GM18867 (cell line): ENCODE data around the gene RALA.
A peak's percentile ranks its signal among the peaks of the same experiment; 100 is the strongest.
"Not testable (repeated sequence)": the region's sequence is repeated elsewhere in the genome, so short reads cannot be mapped to it uniquely, and the experiment has no call there.

Experiments used
- ATAC-seq: cut with Tn5 transposase; IDR thresholded peaks from one replicate; pipeline ENCODE4 v1.9.1; 2021; ENCODE audit warnings: mild to moderate bottlenecking, moderate library complexity; ENCODE audit not compliant: unreplicated experiment

Gene RALA

DNA sequence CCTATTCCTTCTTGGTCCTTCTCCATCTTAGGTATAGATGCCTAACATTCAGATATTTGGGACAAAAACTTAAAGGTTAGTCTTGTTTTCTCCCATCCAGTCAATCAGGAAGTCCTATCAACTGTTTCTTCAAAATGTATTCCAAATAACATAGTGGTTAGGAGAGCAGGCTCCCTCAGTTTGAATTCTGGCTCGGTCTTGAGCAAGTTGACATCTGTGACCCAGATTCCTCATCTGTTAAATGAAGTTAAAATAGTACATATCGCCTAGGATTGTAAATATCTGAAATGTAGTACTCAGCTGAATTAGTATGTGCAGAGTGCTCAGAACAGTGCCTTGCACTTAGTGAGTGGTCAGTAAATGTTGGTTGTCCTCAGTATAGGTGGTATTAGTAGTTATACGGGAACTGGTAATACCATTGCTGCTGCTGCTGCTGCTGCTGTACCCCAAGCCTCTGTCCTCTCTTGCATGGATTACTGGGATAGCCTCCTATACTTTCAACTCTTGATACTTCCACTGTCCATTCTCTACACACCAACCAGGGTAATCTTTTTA, 58.6 kb downstream of the RALA start:
- ATAC-seq = no peak

DNA sequence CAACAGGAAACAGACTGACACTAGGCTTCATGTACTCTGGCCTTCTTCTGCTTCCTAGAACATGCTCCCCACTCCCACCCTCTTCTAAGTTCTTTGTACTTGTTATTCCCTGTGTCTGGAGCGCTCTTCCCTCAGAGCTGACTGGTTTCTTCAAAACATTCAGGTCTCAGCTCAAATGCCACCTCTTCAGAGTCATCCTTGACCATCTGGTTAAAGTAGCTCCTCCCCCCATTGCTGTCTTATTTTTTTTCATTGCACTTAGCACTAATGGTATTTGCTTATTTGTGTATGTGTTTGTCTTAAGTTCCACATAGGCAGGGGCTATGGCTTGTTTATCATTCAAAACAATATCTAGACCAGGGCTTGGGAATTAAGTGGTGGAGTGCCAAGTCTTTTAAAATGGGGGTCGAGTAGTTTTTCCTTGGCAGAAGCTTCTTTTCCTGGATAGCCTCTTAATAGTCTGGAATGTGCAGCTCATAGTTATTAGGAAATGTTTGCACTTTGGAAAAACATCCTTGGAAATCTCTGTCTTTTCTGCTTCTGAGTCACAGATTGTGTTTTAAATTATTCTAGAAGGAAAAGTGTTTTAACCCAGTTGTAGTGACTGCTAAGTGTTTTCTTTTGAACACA, 60.0 kb downstream of the RALA start:
- ATAC-seq = no peak

DNA sequence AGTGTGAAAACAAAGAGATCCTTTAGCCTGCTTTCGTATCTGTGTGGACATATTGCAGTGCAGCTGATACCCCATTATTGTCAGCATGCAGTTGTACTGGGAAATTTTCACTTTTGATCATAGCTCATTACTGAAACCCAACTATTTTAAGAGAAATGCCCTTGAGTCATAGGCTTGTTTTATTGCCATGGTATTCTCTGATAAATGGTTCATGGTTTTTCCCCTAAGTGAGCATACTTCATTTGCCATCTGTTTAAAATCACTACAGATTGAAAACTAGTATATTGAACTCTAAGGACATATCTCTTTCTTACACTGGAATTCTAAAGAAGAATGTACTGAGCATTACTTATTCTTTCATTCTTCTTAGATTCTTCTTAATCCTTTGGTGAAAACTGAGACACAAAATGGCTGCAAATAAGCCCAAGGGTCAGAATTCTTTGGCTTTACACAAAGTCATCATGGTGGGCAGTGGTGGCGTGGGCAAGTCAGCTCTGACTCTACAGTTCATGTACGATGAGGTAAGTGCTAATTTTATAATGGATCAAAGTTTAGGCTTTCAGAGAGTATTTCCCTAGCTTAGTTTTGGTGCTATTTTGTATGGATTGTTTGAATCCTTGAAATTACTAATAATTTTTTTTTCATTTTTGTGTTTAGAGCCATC, 63.0 kb downstream of the RALA start:
- peak; percentile 78 for ATAC-seq

DNA sequence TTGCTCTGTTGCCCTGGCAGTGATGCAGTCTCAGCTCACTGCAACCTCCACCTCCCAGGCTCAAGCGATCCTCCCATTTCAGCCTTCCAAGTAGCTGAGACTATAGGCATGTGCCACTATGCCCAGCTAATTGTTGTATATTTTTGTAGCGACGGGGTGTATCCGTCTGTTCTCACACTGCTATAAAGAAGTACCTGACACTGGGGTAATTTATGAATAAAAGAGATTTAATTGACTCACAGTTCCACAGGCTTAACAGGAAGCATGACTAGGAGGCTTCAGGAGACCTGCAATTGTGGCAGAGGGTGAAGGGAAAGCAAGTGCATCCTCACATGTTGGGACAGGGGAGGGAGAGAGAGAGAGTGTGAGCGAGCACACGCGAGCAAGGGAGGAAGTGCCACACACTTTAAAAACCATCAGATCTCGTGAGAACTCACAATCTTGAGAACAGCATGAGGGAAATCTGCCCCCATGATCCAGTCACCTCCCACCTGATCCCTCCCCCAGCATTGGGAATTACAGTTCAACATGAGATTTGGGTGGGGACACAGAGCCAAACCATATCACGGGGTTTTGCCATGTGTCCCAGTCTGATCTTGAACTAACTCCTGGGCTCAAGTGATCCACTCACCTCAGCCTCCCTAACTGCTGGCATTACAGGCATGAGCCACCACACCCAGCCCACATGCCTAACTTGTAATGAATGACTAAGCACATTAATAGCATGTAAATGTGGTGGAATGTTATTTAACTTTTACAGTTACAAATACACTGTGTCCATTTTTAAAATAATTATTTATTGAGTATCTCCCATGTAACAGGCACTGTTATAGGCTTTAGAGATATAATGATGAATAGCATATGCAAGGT, 65.5 kb downstream of the RALA start:
- no peak for ATAC-seq

- no peak for ATAC-seq
Observed at GRCh38 chr7:39691821-39692220, 68.4 kb downstream of the RALA start.

DNA sequence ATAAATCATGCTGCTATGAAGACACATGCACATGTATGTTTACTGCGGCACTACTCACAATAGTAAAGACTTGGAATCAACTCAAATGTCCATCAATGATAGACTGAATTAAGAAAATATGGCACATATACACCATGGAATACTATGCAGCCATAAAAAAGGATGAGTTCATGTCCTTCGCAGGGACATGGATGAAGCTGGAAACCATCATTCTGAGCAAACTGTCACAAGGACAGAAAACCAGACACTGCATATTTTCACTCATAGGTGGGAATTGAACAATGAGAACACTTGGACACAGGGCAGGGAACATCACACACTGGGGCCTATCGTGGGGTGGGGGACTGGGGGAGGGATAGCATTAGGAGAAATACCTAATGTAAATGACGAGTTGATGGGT, 69.7 kb downstream of the RALA start:
- not testable (repeated sequence) for ATAC-seq

DNA sequence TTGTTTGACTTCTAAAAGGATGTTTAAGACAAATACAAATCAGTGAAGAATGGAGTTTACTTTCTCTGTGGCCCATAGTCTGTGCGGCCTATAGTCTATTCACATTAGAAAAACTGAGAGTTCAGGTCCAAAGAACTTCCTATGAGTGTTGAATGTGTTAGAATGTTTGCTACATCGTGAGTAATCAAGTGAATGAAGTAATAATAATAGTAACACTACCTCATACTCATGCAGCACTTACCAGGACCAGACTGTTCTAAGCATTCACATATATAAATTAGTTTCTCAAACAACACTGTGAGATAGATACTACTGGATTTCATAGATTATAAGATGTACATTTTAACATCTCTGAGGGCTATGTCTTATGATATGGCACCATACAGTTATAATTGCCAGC, 70.4 kb downstream of the RALA start:
- ATAC-seq = no peak

DNA sequence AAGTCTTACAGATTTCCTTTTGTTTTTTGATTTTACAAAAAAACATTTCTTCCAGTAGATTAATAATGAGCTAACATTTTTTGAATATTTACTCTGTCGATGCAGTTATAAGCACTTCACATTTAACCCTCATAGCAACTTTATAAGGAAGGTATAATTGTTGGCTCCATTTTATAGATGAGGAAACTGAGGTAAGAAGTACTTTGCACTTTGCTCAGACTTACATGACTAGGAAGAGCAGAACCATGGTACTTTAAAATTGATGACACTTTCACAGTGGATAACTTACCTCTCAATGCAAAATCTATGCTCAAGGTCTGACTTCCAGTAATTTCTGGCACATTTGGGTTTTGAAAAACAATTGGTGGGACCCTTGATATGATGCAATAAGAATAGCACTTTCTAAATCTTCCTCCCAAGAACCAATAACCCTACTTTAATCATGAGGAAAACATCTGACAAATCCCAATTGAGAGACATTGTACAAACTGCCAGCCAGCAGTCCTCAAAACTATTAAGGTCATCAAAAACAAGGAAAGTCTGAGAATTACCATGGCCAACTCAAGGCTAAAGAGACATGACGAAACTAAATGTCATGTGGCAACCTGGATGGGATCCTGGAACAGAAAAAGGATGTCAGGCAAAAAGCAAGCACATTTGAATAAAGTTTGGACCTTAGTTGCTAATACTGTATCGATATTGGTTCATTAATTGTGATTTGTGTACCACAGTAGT, 72.6 kb downstream of the RALA start:
- no peak for ATAC-seq

DNA sequence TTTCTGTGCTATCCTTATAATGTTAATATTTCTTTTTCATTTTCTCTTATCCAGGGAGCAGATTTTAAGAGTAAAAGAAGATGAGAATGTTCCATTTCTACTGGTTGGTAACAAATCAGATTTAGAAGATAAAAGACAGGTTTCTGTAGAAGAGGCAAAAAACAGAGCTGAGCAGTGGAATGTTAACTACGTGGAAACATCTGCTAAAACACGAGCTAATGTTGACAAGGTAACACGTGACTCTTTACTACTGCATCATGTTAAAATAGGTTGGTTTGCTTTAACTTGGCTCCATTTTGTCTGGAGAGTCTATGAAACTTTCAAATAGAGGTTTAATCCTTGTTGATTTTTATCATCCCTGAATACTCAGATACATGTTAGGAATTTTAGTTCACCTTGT, 73.3 kb downstream of the RALA start:
- no peak for ATAC-seq

- ATAC-seq = no peak
Observed at GRCh38 chr7:39697483-39697882, 74.1 kb downstream of the RALA start.

- ATAC-seq = no peak
Observed at GRCh38 chr7:39700165-39700564, 76.8 kb downstream of the RALA start.

DNA sequence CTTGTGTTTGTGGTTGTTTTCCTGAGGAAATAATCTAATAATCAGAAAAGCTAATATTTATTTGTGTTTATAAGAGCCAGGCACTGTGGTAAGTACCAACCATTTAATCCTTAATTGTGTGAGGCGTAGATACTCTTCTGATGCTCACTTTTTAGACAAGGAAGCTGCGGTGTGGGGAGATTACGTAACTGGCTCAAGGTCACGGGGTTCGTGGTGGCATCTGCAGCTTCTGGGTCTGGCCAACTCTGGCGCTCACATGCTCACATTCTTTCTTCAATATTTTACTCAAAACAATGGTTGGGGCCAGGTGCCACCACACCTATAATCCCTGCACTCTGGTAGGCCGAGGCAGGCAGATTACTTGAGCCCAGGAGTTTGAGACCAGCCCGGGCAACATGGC, 77.6 kb downstream of the RALA start:
- no peak for ATAC-seq

DNA sequence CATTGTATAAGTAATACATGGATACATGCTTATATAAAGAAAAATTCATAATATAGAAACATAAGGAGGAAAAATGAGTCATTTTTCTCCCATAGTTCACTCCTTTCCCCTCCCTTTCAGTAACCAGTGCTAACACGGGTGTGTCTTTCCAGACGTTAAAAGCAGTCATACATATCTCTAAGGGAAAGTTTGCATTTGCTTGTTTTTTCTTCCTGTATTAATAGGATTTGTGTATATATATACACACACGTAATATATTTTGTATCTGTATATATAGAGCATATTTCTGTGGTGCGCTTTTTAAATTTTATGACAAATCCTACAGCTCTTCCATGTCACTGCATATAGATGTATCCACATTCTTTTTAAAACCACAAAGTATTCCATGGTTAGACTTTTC, 78.8 kb downstream of the RALA start:
- no peak for ATAC-seq

GRCh38 chr7:39703144-39703543, 79.8 kb downstream of the RALA start:
- no peak for ATAC-seq

GRCh38 chr7:39709029-39709428, 85.7 kb downstream of the RALA start:
- ATAC-seq = no peak

DNA sequence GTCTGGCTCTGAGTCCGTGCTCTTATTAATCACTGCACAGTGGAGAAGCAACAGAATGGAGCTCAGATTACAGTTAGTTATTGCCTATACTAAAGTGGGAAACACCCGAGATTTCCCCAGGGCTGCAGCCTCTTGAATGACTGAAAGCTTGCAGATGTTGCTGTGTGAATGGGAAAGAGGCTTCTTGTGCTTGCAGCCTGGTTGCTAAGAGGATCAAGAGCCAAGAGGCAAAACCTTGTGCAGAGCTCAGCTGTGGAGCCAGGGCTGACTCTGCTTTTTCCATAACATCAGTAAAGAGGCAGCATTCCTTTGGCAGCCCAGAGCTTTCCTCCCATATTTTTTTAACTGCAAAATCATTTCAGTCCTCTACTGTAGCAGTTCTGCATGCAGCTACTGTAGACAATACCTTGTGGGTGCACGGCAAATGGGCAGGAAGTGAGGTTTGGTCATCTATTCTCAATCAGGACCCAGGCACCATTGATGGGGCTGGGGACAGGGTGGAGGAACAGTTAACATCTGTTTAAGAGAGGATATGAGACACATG, 86.5 kb downstream of the RALA start:
- no peak for ATAC-seq

- no peak for ATAC-seq
Observed at GRCh38 chr7:39712751-39713150, 89.4 kb downstream of the RALA start.

DNA sequence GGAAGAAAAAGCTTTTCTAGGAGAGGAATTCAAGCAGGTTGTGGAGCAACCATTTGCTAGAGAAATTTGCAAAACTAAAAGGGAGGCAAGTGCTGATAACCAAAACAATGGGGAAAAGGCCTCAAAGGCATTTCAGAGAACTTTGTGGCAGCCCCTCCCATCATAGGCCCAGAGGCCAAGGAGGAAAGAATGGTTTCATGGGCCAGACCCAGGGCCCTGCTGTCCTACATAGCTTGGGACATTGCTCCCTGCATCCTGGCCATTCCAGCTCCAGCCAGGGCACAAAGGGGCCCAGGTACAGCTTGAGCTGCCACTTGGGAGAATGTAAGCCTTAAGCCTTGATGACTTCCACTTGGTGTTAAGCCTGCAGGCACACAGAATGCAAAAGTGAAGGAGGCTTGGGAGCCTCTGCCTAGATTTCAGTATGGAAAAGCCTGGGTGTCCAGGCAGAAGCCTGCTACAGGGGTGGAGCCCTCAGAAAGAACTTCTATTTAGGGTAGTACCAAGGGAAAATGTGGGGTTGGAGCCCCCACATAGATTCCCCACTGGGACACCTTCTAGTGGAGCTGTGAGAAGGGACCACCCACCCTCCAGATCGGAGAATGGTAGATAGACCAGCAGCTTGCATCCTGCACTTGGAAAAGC, 91.2 kb downstream of the RALA start:
- ATAC-seq = no peak

- no peak for ATAC-seq
Observed at GRCh38 chr7:39720586-39720985, 97.2 kb downstream of the RALA start.

DNA sequence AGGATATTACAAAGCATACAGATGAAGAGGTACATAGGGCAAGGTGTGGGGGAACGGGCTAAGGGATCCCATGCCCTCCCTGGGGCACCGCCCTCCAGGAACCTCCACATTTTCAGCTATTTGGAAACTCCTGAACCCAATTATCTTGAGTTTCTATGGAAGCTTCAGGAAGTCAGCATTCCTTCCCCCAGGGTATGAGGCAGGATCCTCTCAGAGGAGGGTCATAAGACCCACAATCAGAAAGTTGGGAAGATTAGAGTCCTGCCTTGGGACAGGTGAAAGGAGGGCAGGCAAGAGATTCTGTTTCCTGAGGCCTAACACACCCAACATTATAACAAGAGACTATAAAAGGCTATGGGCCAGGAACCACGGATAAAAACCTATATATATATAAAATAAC, 98.0 kb downstream of the RALA start:
- no peak for ATAC-seq
